ENCODE results near the gene DDIT3.

- TF ChIP-seq CTCF (IDR thresholded peaks at IDR 0.05; ENCODE audit: low read length): no peak
- TF ChIP-seq EZH2 (IDR thresholded peaks at IDR 0.05; ENCODE audit: borderline replicate concordance, low read length): no peak
Observed at GRCh38 chr12:57539134-57539768, 18.9 kb upstream of the DDIT3 start.
